Left cardiac atrium (tissue), 4 donors: ENCODE data around the gene TM4SF20. TPM values are rescaled to one million over a fixed set of nuclear protein-coding genes. Genes with fewer than 3 reads are reported as not detected.
"Not testable (repeated sequence)": the region's sequence is repeated elsewhere in the genome, so short reads cannot be mapped to it uniquely, and the experiment has no call there.

ENCODE experiments used
- ATAC-seq, 2 donors: fragments of 200-7000 bp; cut with Tn5 transposase; one replicate each; pipeline ENCODE4 v1.9.1; 2020; ENCODE audit warnings: mild to moderate bottlenecking in 2 of 2, moderate library complexity in 2 of 2
- DNase-seq: peaks from one replicate; pipeline ENCODE4 v3.0.0-alpha.2; 2020
- intact Hi-C, 2 donors: fragments of 100-400 bp; cut with DNase I; formaldehyde crosslinking; loops; one replicate each; pipeline versions ENCODE4 v1.14.1 to v1.15.1; 2022 to 2023
- total RNA-seq, 2 donors: library from RNA; stranded (reverse); fragmentation: NEBNext Ultra II Directional; extraction: Animal tissue kit (Norgen Biotek cat#: 25700); gene quantifications; one replicate each; pipeline ENCODE4 v1.2.1, GENCODE V29; 2021
- donor health status: DM: no; HTN: yes; CAD: no.
- donor health status: DM: no; HTN: yes; CAD: no; lungs with severe emphysema.
- donor health status: DM: yes; HTN: yes; CAD: no.
- donor health status: Dilated cardiomyopathy.

Gene TM4SF20
- total RNA-seq, 2 donors from 2014 or later: not detected

- ATAC-seq (no peak), DNase-seq (no peak)
- intact Hi-C loops: loop anchor here in 1 of 2 donors (10.0 kb wide), 1 partner anchor 72 kb away; the partner anchor contains the start of gene AGFG1
These were observed 23.2 kb upstream of the TM4SF20 start for GRCh38 chr2:227402321-227402720.

GRCh38 chr2:227401550-227401949 lies 22.4 kb upstream of the TM4SF20 start:
- ATAC-seq (no peak), DNase-seq (no peak)
- intact Hi-C loops: loop anchor here in 1 of 2 donors (10.0 kb wide), 1 partner anchor 73 kb away; the partner anchor contains the start of gene AGFG1

GRCh38 chr2:227398684-227399670 lies 19.9 kb upstream of the TM4SF20 start:
- intact Hi-C loops: no loop called here
- DNase-seq: no peak
- no peak for ATAC-seq

GRCh38 chr2:227397562-227397961 lies 18.5 kb upstream of the TM4SF20 start:
- intact Hi-C loops: no loop called here
- ATAC-seq (no peak), DNase-seq (no peak)

GRCh38 chr2:227395556-227395955 lies 16.4 kb upstream of the TM4SF20 start:
- intact Hi-C loops: no loop called here
- no peak for ATAC-seq
- no peak for DNase-seq

- DNase-seq (no peak), ATAC-seq (no peak)
- intact Hi-C loops: no loop called here
These were observed 15.3 kb upstream of the TM4SF20 start for GRCh38 chr2:227394401-227394800.

- intact Hi-C loops: no loop called here
- ATAC-seq (no peak), DNase-seq (no peak)
These were observed 11.6 kb upstream of the TM4SF20 start for GRCh38 chr2:227390468-227391256.

- DNase-seq (no peak), ATAC-seq (no peak)
- intact Hi-C loops: no loop called here
These were observed 10.6 kb upstream of the TM4SF20 start for GRCh38 chr2:227389661-227390060.

- ATAC-seq: no peak
- intact Hi-C loops: no loop called here
- no peak for DNase-seq
These were observed 10.1 kb upstream of the TM4SF20 start for GRCh38 chr2:227389231-227389630.

GRCh38 chr2:227388537-227389011 lies 9.5 kb upstream of the TM4SF20 start:
- no peak for ATAC-seq
- intact Hi-C loops: no loop called here
- no peak for DNase-seq

GRCh38 chr2:227387583-227387982 lies 8.5 kb upstream of the TM4SF20 start, which contains the start of gene SCYGR1:
Gene SCYGR1, minus strand, starts transcription at chr2:227387949. Its CDS starts 0 bp downstream, at chr2:227387949.
- DNase-seq, ATAC-seq, intact Hi-C loops: not testable (repeated sequence)

- DNase-seq (no peak), ATAC-seq (no peak)
- intact Hi-C loops: no loop called here
These were observed 7.5 kb upstream of the TM4SF20 start for GRCh38 chr2:227386630-227387029.

- ATAC-seq (no peak), DNase-seq (no peak)
- intact Hi-C loops: no loop called here
These were observed 4.6 kb upstream of the TM4SF20 start for GRCh38 chr2:227383686-227384085.

GRCh38 chr2:227382241-227382835 lies 3.2 kb upstream of the TM4SF20 start:
- DNase-seq, intact Hi-C loops, ATAC-seq: not testable (repeated sequence)

- DNase-seq (no peak), ATAC-seq (no peak)
- intact Hi-C loops: no loop called here
These were observed 729 bp downstream of the TM4SF20 start for GRCh38 chr2:227378371-227378782.

GRCh38 chr2:227377467-227378351 lies 1.4 kb downstream of the TM4SF20 start:
- no peak for DNase-seq
- intact Hi-C loops: no loop called here
- no peak for ATAC-seq

GRCh38 chr2:227376656-227377396 lies 2.3 kb downstream of the TM4SF20 start:
- DNase-seq: no peak
- intact Hi-C loops: no loop called here
- no peak for ATAC-seq

GRCh38 chr2:227374158-227374557 lies 4.9 kb downstream of the TM4SF20 start:
- ATAC-seq: no peak

More at GRCh38 chr2:227374158-227374557, 4.9 kb downstream of the TM4SF20 start:
- no peak for DNase-seq
- intact Hi-C loops: no loop called here
